H1 (cell line): Measurements from ENCODE around the gene CYP17A1. TPM values are rescaled to one million over a fixed set of nuclear protein-coding genes. Genes with fewer than 3 reads are reported as not detected.

Source experiments
- RXRA ChIP-seq: IDR thresholded peaks from 2 replicates; pipeline ENCODE4 v1.6.1; 2011; ENCODE audit warnings: low read depth, mild to moderate bottlenecking, low read length, moderate library complexity; ENCODE audit not compliant: insufficient read depth
- YY1 ChIP-seq: IDR thresholded peaks from 2 replicates; pipeline ENCODE4 v1.6.1; 2011; ENCODE audit warnings: low read depth, mild to moderate bottlenecking, low read length
- polyA plus RNA-seq, 7 experiments: library from polyadenylated mRNA; depleted of rRNA in 3 of 7; stranded (reverse) in 5 of 7; unstranded in 2 of 7; fragments of >200 nt in 5 of 7; fragments of 200-250 nt in 2 of 7; gene quantifications; 1 replicate in 5 of 7; 2 replicates in 1 of 7; 4 replicates in 1 of 7; pipeline versions ENCODE4 v1.2.1 to v1.2.3, GENCODE V29; 2011 to 2013; ENCODE audit warnings: missing spikeins in 2 of 7, mixed read lengths in 2 of 7
- total RNA-seq: library from RNA; stranded (reverse); fragmentation: NEBNext Ultra II Directional; extraction: Animal tissue kit (Norgen Biotek cat#: 25700); gene quantifications from 2 replicates; pipeline ENCODE4 v1.2.1, GENCODE V29; 2021

Gene CYP17A1
- total and polyA plus RNA-seq, 2 of the 8 experiments (the other 6 are each of a cell fraction or from before 2014, with no cell fraction given) = not detected

DNA sequence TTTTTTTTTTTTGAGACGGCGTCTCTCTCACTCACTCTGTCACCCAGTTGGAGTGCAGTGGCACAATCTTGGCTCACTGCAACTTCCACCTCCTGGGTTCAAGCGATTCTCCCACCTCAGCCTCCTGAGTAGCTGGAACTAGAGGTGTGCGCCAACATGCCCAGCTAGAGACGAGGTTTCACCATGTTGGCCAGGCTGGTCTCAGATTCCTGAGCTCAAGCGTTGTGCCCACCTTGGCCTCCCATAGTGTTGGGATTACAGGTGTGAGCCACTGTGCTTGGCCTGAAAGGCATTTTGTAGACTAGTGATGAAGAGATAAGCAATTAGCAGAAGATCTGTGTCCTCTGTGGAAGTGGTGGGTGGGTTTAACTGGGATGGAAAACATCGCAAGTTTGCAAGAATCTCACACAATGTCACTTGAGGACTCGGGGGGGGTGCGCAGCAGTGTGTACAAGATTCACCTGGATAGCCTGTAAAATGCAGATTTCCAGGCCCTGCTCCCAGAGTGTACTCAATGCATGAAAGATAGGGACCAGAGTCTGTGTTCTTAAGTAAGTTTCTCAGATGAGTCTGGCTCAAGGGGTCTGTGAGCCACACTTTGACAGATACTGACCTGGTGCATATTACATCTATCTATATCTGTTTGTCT lies 10.9 kb downstream of the CYP17A1 start (continued):
- TF ChIP-seq YY1 (no peak), RXRA (no peak)
